Peyer's patch (tissue), 4 donors: Measurements from ENCODE around the gene FAM53A.

Experiments
- POLR2A ChIP-seq, 2 donors: fragments of 450-650 bp; IDR thresholded peaks; one replicate each; pipeline ENCODE4 v1.5.1; 2017; ENCODE audit warnings: antibody characterized with exemption in 2 of 2, mild to moderate bottlenecking in 2 of 2, moderate library complexity in 2 of 2
- TF ChIP-seq, protein P1 (sequence below), 6 experiments: fragments of 450-650 bp in 4 of 6; fragments of 200-600 bp in 2 of 6; sonication (generic) in 1 of 6; IDR thresholded peaks; one replicate each; pipeline ENCODE4 v1.5.1; 2017 to 2019; ENCODE audit warnings: antibody characterized with exemption in 6 of 6, mild to moderate bottlenecking in 3 of 6, moderate library complexity in 1 of 6

- TF ChIP-seq, protein P1, sequence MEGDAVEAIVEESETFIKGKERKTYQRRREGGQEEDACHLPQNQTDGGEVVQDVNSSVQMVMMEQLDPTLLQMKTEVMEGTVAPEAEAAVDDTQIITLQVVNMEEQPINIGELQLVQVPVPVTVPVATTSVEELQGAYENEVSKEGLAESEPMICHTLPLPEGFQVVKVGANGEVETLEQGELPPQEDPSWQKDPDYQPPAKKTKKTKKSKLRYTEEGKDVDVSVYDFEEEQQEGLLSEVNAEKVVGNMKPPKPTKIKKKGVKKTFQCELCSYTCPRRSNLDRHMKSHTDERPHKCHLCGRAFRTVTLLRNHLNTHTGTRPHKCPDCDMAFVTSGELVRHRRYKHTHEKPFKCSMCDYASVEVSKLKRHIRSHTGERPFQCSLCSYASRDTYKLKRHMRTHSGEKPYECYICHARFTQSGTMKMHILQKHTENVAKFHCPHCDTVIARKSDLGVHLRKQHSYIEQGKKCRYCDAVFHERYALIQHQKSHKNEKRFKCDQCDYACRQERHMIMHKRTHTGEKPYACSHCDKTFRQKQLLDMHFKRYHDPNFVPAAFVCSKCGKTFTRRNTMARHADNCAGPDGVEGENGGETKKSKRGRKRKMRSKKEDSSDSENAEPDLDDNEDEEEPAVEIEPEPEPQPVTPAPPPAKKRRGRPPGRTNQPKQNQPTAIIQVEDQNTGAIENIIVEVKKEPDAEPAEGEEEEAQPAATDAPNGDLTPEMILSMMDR (IDR thresholded peaks at IDR 0.05): no peak
- no peak for TF ChIP-seq POLR2A (IDR thresholded peaks at IDR 0.05)
Observed at GRCh38 chr4:1722551-1723118, 38.5 kb upstream of the FAM53A start.
